Measurements from ENCODE around the gene CYP4F3. TPM values are rescaled to one million over a fixed set of nuclear protein-coding genes. Genes with fewer than 3 reads are reported as not detected.

Gene CYP4F3
- total RNA-seq = not detected in 2 replicates

GRCh38 chr19:15640294-15640903 is at the start of gene CYP4F3:
CYP4F3 (plus strand) TSS chr19:15640897; CDS start chr19:15641416, 519 bp downstream.

GRCh38 chr19:15614507-15615379 is 26.0 kb upstream of the CYP4F3 start, which contains the start of gene CYP4F8:
CYP4F8 (plus strand) TSS chr19:15615218; CDS start chr19:15615617, 399 bp downstream.

GRCh38 chr19:15672580-15673175 is 32.0 kb downstream of the CYP4F3 start, which contains the start of gene CYP4F12:
CYP4F12 (plus strand) TSS chr19:15673087; CDS start chr19:15673530, 443 bp downstream.

Other genes with a start within 250 kb of the CYP4F3 start
- gene AKAP8L, start 221.9 kb upstream of the CYP4F3 start, total RNA-seq = 47.4 and 57.2 TPM in 2 replicates
- 5.9 and 6.3 TPM in 2 replicates for gene WIZ, start 190.9 kb upstream of the CYP4F3 start, total RNA-seq
- under 0.01 TPM in 2 replicates for gene RASAL3, start 176.4 kb upstream of the CYP4F3 start, total RNA-seq
- not detected in 2 replicates for gene PGLYRP2, start 161.4 kb upstream of the CYP4F3 start, total RNA-seq
- not detected in 2 replicates for gene CYP4F22, start 132.4 kb upstream of the CYP4F3 start, total RNA-seq
- not detected in 2 replicates for gene CYP4F8, start 25.7 kb upstream of the CYP4F3 start, total RNA-seq
- gene CYP4F12, start 32.2 kb downstream of the CYP4F3 start, total RNA-seq = not detected in 2 replicates
- gene OR10H2, start 87.1 kb downstream of the CYP4F3 start, total RNA-seq = not detected in 2 replicates
- gene OR10H3, start 97.1 kb downstream of the CYP4F3 start, total RNA-seq = not detected in 2 replicates
- gene OR10H5, start 146.8 kb downstream of the CYP4F3 start, total RNA-seq = not detected in 2 replicates
- not detected in 2 replicates for gene OR10H1, start 174.8 kb downstream of the CYP4F3 start, total RNA-seq

Measured in regular cardiac myocyte (primary cell).